Measurements from ENCODE around the gene PDCD11.

GRCh38 chr10:103416436-103417147, 20.2 kb downstream of the PDCD11 start:
- peak; percentile 57 to 68 (median 66) for TF ChIP-seq CTCF (IDR thresholded peaks at IDR 0.05)
- TF ChIP-seq POLR2AphosphoS5 (IDR thresholded peaks at IDR 0.05) = no peak
